Retinal pigment epithelial cell (primary cell): ENCODE measurements around the gene PACRGL.
"Not testable (repeated sequence)": the region's sequence is repeated elsewhere in the genome, so short reads cannot be mapped to it uniquely, and the experiment has no call there.

Experiments used
- DNase-seq: peaks from one replicate; pipeline ENCODE4 v3.0.0-alpha.2; 2010; ENCODE audit warnings: low read depth
- H3K4me3 ChIP-seq: 2 replicates; pipeline ENCODE4 v1.5.1; 2011; ENCODE audit warnings: mild to moderate bottlenecking, low read length, control low read depth, moderate library complexity
- CTCF ChIP-seq: conservative IDR thresholded peaks from 2 replicates; pipeline ENCODE4 v1.5.1; 2011; ENCODE audit warnings: low read depth, low read length, control low read depth, inconsistent platforms

Gene PACRGL

GRCh38 chr4:20723019-20723418 is 22.8 kb downstream of the PACRGL start:
- no peak for DNase-seq
- TF ChIP-seq CTCF = no peak
- no peak overlapping the region for H3K4me3 ChIP-seq

GRCh38 chr4:20723463-20723862 is 23.2 kb downstream of the PACRGL start:
- TF ChIP-seq CTCF = no peak
- DNase-seq = no peak
- no peak overlapping the region for H3K4me3 ChIP-seq

GRCh38 chr4:20724915-20725314 is 24.7 kb downstream of the PACRGL start:
- no peak for TF ChIP-seq CTCF
- no peak for DNase-seq

GRCh38 chr4:20735931-20736330 is 35.7 kb downstream of the PACRGL start:
- no peak overlapping the region for H3K4me3 ChIP-seq
- DNase-seq = no peak
- no peak for TF ChIP-seq CTCF

More at GRCh38 chr4:20724915-20725314, 24.7 kb downstream of the PACRGL start:
- no peak overlapping the region for H3K4me3 ChIP-seq

GRCh38 chr4:20746000-20746399 is 45.7 kb downstream of the PACRGL start:
- DNase-seq, H3K4me3 ChIP-seq: not testable (repeated sequence)

- no peak for DNase-seq
- no peak overlapping the region for H3K4me3 ChIP-seq
- no peak for TF ChIP-seq CTCF
Observed at GRCh38 chr4:20752641-20753040, 52.4 kb downstream of the PACRGL start.

- no peak for TF ChIP-seq CTCF
- no peak overlapping the region for H3K4me3 ChIP-seq
- no peak for DNase-seq
Observed at GRCh38 chr4:20754036-20754435, 53.8 kb downstream of the PACRGL start.

GRCh38 chr4:20760053-20760452 is 59.8 kb downstream of the PACRGL start:
- no peak for TF ChIP-seq CTCF
- DNase-seq = no peak
- H3K4me3 ChIP-seq = no peak overlapping the region
